DOHH2 (cell line): ENCODE measurements around the gene MIPOL1.
A peak's percentile ranks its signal among the peaks of the same experiment; 100 is the strongest.

Source experiments
- H3F3A ChIP-seq: fragments of 200-600 bp; sonication (generic), shearing (Covaris generic); 2 replicates; pipeline ENCODE4 v1.6.0; 2016; ENCODE audit warnings: antibody characterized with exemption, mild to moderate bottlenecking; ENCODE audit not compliant: control insufficient read depth, insufficient read depth
- H3K27ac ChIP-seq: fragments of 200-600 bp; sonication (generic); 2 replicates; pipeline ENCODE4 v1.5.1; 2014; ENCODE audit warnings: low read depth, mild to moderate bottlenecking, low read length, moderate library complexity
- H3K27me3 ChIP-seq: fragments of 200-600 bp; sonication (generic); 2 replicates; pipeline ENCODE4 v1.6.1; 2014; ENCODE audit warnings: mild to moderate bottlenecking, low read length, mixed read lengths; ENCODE audit not compliant: control insufficient read depth
- H3K36me3 ChIP-seq: fragments of 200-600 bp; sonication (generic); 2 replicates; pipeline ENCODE4 v1.6.1; 2014; ENCODE audit warnings: mild to moderate bottlenecking, low read length, moderate library complexity, mixed read lengths; ENCODE audit not compliant: control insufficient read depth
- H3K4me1 ChIP-seq: fragments of 200-600 bp; sonication (generic); 2 replicates; pipeline ENCODE4 v1.6.1; 2014; ENCODE audit warnings: mild to moderate bottlenecking, low read length, mixed read lengths; ENCODE audit not compliant: control insufficient read depth
- H3K4me2 ChIP-seq: fragments of 200-600 bp; sonication (generic); 2 replicates; pipeline ENCODE4 v1.6.0; 2014; ENCODE audit warnings: mild to moderate bottlenecking, low read length, moderate library complexity
- H3K4me3 ChIP-seq: fragments of 200-600 bp; sonication (generic); 2 replicates; pipeline ENCODE4 v1.5.1; 2014; ENCODE audit warnings: mild to moderate bottlenecking, low read length, mixed read lengths
- H3K79me2 ChIP-seq: fragments of 200-600 bp; sonication (generic); 2 replicates; pipeline ENCODE4 v1.6.1; 2014; ENCODE audit warnings: mild to moderate bottlenecking, low read length, mixed read lengths; ENCODE audit not compliant: control insufficient read depth
- H3K9me2 ChIP-seq: fragments of 200-600 bp; sonication (generic); replicated peaks from 2 replicates; pipeline ENCODE4 v1.6.1; 2014; ENCODE audit warnings: mild to moderate bottlenecking, low read length, mixed read lengths; ENCODE audit not compliant: control insufficient read depth
- H3K9me3 ChIP-seq: fragments of 200-600 bp; sonication (generic); 2 replicates; pipeline ENCODE4 v1.6.1; 2014; ENCODE audit warnings: antibody characterized with exemption, low read length, mixed read lengths; ENCODE audit not compliant: control insufficient read depth, insufficient read depth
- H4K20me1 ChIP-seq: fragments of 200-600 bp; sonication (generic); 2 replicates; pipeline ENCODE4 v1.6.0; 2014; ENCODE audit warnings: low read depth, mild to moderate bottlenecking, antibody characterized with exemption, low read length, moderate library complexity; ENCODE audit not compliant: control insufficient read depth, insufficient read depth
- CTCF ChIP-seq: fragments of 200-600 bp; sonication (generic); IDR thresholded peaks from one replicate; pipeline ENCODE4 v1.5.1; 2014; ENCODE audit warnings: antibody characterized with exemption, mild to moderate bottlenecking, low read depth, low read length; ENCODE audit not compliant: poor library complexity, severe bottlenecking
- EZH2phosphoT487 ChIP-seq: fragments of 200-600 bp; sonication (generic); IDR thresholded peaks from 2 replicates; pipeline ENCODE4 v1.6.1; 2017; ENCODE audit warnings: borderline replicate concordance, mild to moderate bottlenecking, antibody characterized with exemption, low read length, moderate library complexity, mixed read lengths

Gene MIPOL1

GRCh38 chr14:37594238-37594970, 396.7 kb downstream of the MIPOL1 start:
- Histone ChIP-seq H3K36me3 (no peaks in the 10 kb centered on the region), H3K4me2 (no peak overlapping the region), H3K9me2 (no peaks in the 10 kb centered on the region), H3K9me3 (peaks cover 15% of the 10 kb centered on the region; the same call in 1 of the 2 replicates), H4K20me1 (no peaks in the 10 kb centered on the region), H3F3A (no peaks in the 10 kb centered on the region), H3K4me1 (no peaks in the 10 kb centered on the region), H3K79me2 (no peaks in the 10 kb centered on the region; the same call in 1 of the 2 replicates), H3K4me3 (no peak overlapping the region), H3K27ac (no peak overlapping the region), H3K27me3 (no peaks in the 10 kb centered on the region)
- no peak for TF ChIP-seq EZH2phosphoT487
- TF ChIP-seq CTCF = peak; percentile 46

- Histone ChIP-seq H3K27ac (no peak within 1 kb of the TSS), H3K4me2 (no peak within 1 kb of the TSS)
These were observed 397.5 kb downstream of the MIPOL1 start, which contains the start of the genes FOXA1 and TTC6 for GRCh38 chr14:37594971-37595808. Gene FOXA1 (minus strand): TSS chr14:37595249. CDS start chr14:37594972, 277 bp downstream. Gene TTC6 (plus strand): TSS chr14:37595629. CDS start chr14:37622065, 26,436 bp downstream.

More at GRCh38 chr14:37594971-37595808, 397.5 kb downstream of the MIPOL1 start, which contains the start of the genes FOXA1 and TTC6:
- Histone ChIP-seq H3K79me2 (no peaks in the 10 kb centered on the region; the same call in 1 of the 2 replicates), H3K36me3 (no peaks in the 10 kb centered on the region), H3K9me3 (peaks cover 15% of the 10 kb centered on the region; the same call in 1 of the 2 replicates), H3K27me3 (no peaks in the 10 kb centered on the region), H3K9me2 (no peaks in the 10 kb centered on the region), H3F3A (no peaks in the 10 kb centered on the region), H3K4me1 (no peaks in the 10 kb centered on the region), H3K4me3 (no peak within 1 kb of the TSS), H4K20me1 (no peaks in the 10 kb centered on the region)
- TF ChIP-seq EZH2phosphoT487 (no peak), CTCF (no peak)
